ENCODE measurements around the gene PHLPP1.
A peak's percentile ranks its signal among the peaks of the same experiment; 100 is the strongest.
"Not testable (repeated sequence)": the region's sequence is repeated elsewhere in the genome, so short reads cannot be mapped to it uniquely, and the experiment has no call there.

PHLPP1 gene

GRCh38 chr18:62702259-62702658 is 13.1 kb upstream of the PHLPP1 start:
- Histone ChIP-seq H3K36me3 (ENCODE audit: insufficient read depth, low read length) (no peaks in the 10 kb centered on the region), H3K4me1 (ENCODE audit: insufficient read depth, low read length) (no peaks in the 10 kb centered on the region), H3K9ac (ENCODE audit: low read depth, low read length) (no peak overlapping the region), H3K27me3 (ENCODE audit: insufficient read depth, low read length) (no peaks in the 10 kb centered on the region), H3K4me3 (ENCODE audit: low read length) (no peak overlapping the region), H3K9me3 (ENCODE audit: insufficient read depth, low read depth, low read length) (no peaks in the 10 kb centered on the region), H3K27ac (ENCODE audit: low read depth, low read length) (no peak overlapping the region)
- 80% methylated on average over 9 of the region's 9 CpGs for WGBS

GRCh38 chr18:62706879-62707278 is 8.5 kb upstream of the PHLPP1 start:
- not testable (repeated sequence) for H3K4me3 ChIP-seq (ENCODE audit: low read length); H3K27me3 ChIP-seq (ENCODE audit: insufficient read depth, low read length); H3K36me3 ChIP-seq (ENCODE audit: insufficient read depth, low read length); H3K9ac ChIP-seq (ENCODE audit: low read depth, low read length); H3K4me1 ChIP-seq (ENCODE audit: insufficient read depth, low read length); H3K9me3 ChIP-seq (ENCODE audit: insufficient read depth, low read depth, low read length); H3K27ac ChIP-seq (ENCODE audit: low read depth, low read length)
- 92% methylated on average over 6 of the region's 8 CpGs for WGBS

- H3K27ac ChIP-seq (ENCODE audit: low read depth, low read length); H3K27me3 ChIP-seq (ENCODE audit: insufficient read depth, low read length); H3K4me3 ChIP-seq (ENCODE audit: low read length); H3K9me3 ChIP-seq (ENCODE audit: insufficient read depth, low read depth, low read length); H3K36me3 ChIP-seq (ENCODE audit: insufficient read depth, low read length); H3K9ac ChIP-seq (ENCODE audit: low read depth, low read length): not testable (repeated sequence)
- H3K4me1 ChIP-seq (ENCODE audit: insufficient read depth, low read length), result peaks cover 14% of the 10 kb centered on the region
- 95% methylated on average over 10 of the region's 11 CpGs for WGBS
Measured at GRCh38 chr18:62709908-62710307, 5.4 kb upstream of the PHLPP1 start.

- Histone ChIP-seq H3K27ac (ENCODE audit: low read depth, low read length) (no peak overlapping the region), H3K4me3 (ENCODE audit: low read length) (no peak overlapping the region), H3K9me3 (ENCODE audit: insufficient read depth, low read depth, low read length) (no peaks in the 10 kb centered on the region), H3K9ac (ENCODE audit: low read depth, low read length) (no peak overlapping the region), H3K36me3 (ENCODE audit: insufficient read depth, low read length) (no peaks in the 10 kb centered on the region), H3K27me3 (ENCODE audit: insufficient read depth, low read length) (no peaks in the 10 kb centered on the region), H3K4me1 (ENCODE audit: insufficient read depth, low read length) (peaks cover 14% of the 10 kb centered on the region)
Measured at GRCh38 chr18:62710417-62710816, 4.9 kb upstream of the PHLPP1 start.

- H3K27ac ChIP-seq (ENCODE audit: low read depth, low read length), result no peak overlapping the region
- no peak overlapping the region for H3K9ac ChIP-seq (ENCODE audit: low read depth, low read length)
- H3K36me3 ChIP-seq (ENCODE audit: insufficient read depth, low read length), result no peaks in the 10 kb centered on the region
- H3K9me3 ChIP-seq (ENCODE audit: insufficient read depth, low read depth, low read length), result no peaks in the 10 kb centered on the region
- H3K4me1 ChIP-seq (ENCODE audit: insufficient read depth, low read length), result peaks cover 14% of the 10 kb centered on the region
- H3K4me3 ChIP-seq (ENCODE audit: low read length), result no peak overlapping the region
- WGBS, result 95% methylated on average over 13 of the region's 13 CpGs
- H3K27me3 ChIP-seq (ENCODE audit: insufficient read depth, low read length), result no peaks in the 10 kb centered on the region
Measured at GRCh38 chr18:62711781-62712180, 3.6 kb upstream of the PHLPP1 start.

- Histone ChIP-seq H3K27me3 (ENCODE audit: insufficient read depth, low read length) (no peaks in the 10 kb centered on the region), H3K9me3 (ENCODE audit: insufficient read depth, low read depth, low read length) (no peaks in the 10 kb centered on the region), H3K36me3 (ENCODE audit: insufficient read depth, low read length) (no peaks in the 10 kb centered on the region), H3K4me1 (ENCODE audit: insufficient read depth, low read length) (peaks cover 21% of the 10 kb centered on the region), H3K27ac (ENCODE audit: low read depth, low read length) (0 out of 2 replicates have a peak overlapping the region, but pooled peaks have one; percentile 8), H3K9ac (ENCODE audit: low read depth, low read length) (no peak overlapping the region), H3K4me3 (ENCODE audit: low read length) (no peak overlapping the region)
- 89% methylated on average over 17 of the region's 17 CpGs for WGBS
Measured at GRCh38 chr18:62713651-62714247, 1.6 kb upstream of the PHLPP1 start.

- H3K4me3 ChIP-seq (ENCODE audit: low read length), result peak overlapping the region; percentile 79
- H3K4me1 ChIP-seq (ENCODE audit: insufficient read depth, low read length), result peaks cover 31% of the 10 kb centered on the region
- 3% methylated on average over 50 of the region's 50 CpGs for WGBS
- peak overlapping the region; percentile 88 for H3K27ac ChIP-seq (ENCODE audit: low read depth, low read length)
- peak overlapping the region; percentile 86; the same call in 1 of the 2 replicates for H3K9ac ChIP-seq (ENCODE audit: low read depth, low read length)
- no peaks in the 10 kb centered on the region for H3K27me3 ChIP-seq (ENCODE audit: insufficient read depth, low read length)
- no peaks in the 10 kb centered on the region for H3K36me3 ChIP-seq (ENCODE audit: insufficient read depth, low read length)
- no peaks in the 10 kb centered on the region for H3K9me3 ChIP-seq (ENCODE audit: insufficient read depth, low read depth, low read length)
Measured at GRCh38 chr18:62714671-62715435, 488 bp upstream of the PHLPP1 start.

- no peaks in the 10 kb centered on the region for H3K36me3 ChIP-seq (ENCODE audit: insufficient read depth, low read length)
- no peaks in the 10 kb centered on the region for H3K27me3 ChIP-seq (ENCODE audit: insufficient read depth, low read length)
- H3K4me3 ChIP-seq (ENCODE audit: low read length), result peak overlapping the region; percentile 79
- H3K4me1 ChIP-seq (ENCODE audit: insufficient read depth, low read length), result peaks cover 43% of the 10 kb centered on the region
- H3K9ac ChIP-seq (ENCODE audit: low read depth, low read length), result peak overlapping the region; percentile 86
- H3K9me3 ChIP-seq (ENCODE audit: insufficient read depth, low read depth, low read length), result no peaks in the 10 kb centered on the region
- peak overlapping the region; percentile 88; the same call in 1 of the 2 replicates for H3K27ac ChIP-seq (ENCODE audit: low read depth, low read length)
- under 1% methylated on average over 127 of the region's 127 CpGs for WGBS
Measured at GRCh38 chr18:62715759-62716615, 646 bp downstream of the PHLPP1 start.

GRCh38 chr18:62716619-62717168 is 1.4 kb downstream of the PHLPP1 start:
- Histone ChIP-seq H3K27me3 (ENCODE audit: insufficient read depth, low read length) (no peaks in the 10 kb centered on the region), H3K9ac (ENCODE audit: low read depth, low read length) (peak overlapping the region; percentile 86), H3K36me3 (ENCODE audit: insufficient read depth, low read length) (no peaks in the 10 kb centered on the region), H3K27ac (ENCODE audit: low read depth, low read length) (no peak overlapping the region), H3K9me3 (ENCODE audit: insufficient read depth, low read depth, low read length) (no peaks in the 10 kb centered on the region), H3K4me3 (ENCODE audit: low read length) (peak overlapping the region; percentile 79), H3K4me1 (ENCODE audit: insufficient read depth, low read length) (peaks cover 49% of the 10 kb centered on the region)
- whole genome bisulfite sequencing, result under 1% methylated on average over 68 of the region's 68 CpGs

GRCh38 chr18:62717169-62717924 is 2.0 kb downstream of the PHLPP1 start:
- Histone ChIP-seq H3K27me3 (ENCODE audit: insufficient read depth, low read length) (no peaks in the 10 kb centered on the region), H3K36me3 (ENCODE audit: insufficient read depth, low read length) (no peaks in the 10 kb centered on the region), H3K9ac (ENCODE audit: low read depth, low read length) (peak overlapping the region; percentile 31), H3K4me1 (ENCODE audit: insufficient read depth, low read length) (peaks cover 56% of the 10 kb centered on the region), H3K27ac (ENCODE audit: low read depth, low read length) (no peak overlapping the region), H3K9me3 (ENCODE audit: insufficient read depth, low read depth, low read length) (no peaks in the 10 kb centered on the region), H3K4me3 (ENCODE audit: low read length) (peak overlapping the region; percentile 79)
- WGBS, result 2% methylated on average over 16 of the region's 16 CpGs
